Pons (tissue), 1 donor: ENCODE measurements around the gene PRPF38B.
"Not testable (repeated sequence)": the region's sequence is repeated elsewhere in the genome, so short reads cannot be mapped to it uniquely, and the experiment has no call there.

Experiments used
- DNase-seq: peaks from one replicate; pipeline ENCODE4 v3.0.0-alpha.2; 2016; ENCODE audit warnings: low spot score

PRPF38B gene

DNA sequence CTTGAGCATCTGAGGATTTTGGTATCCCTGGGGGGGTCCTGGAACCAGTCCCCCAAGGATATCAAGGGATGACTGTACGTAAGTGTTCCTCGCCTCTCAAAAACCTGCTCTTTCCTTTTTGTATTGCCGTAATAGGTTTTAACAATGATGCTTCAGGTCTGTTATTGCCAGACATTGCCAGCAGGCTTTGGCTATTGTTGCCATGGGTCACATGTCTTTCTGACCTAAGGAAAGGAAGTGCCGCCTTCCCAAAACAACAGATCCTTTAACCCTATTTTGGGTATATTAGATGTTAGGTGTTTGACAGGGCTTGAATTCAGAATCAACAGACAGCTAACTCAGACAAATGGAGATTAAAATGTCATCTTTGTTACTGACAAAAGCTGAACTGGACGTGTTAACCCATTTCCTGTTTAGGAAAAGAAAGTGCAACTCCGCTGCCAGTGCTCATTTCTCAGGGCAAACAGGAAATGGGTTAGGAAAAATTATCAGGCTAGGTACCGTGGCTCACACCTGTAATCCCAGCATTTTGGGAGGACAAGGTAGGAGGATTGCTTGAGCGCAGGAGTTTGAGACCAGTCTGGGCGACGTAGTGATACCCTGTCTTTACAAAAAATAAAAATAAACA lies 12.4 kb upstream of the PRPF38B start:
- no peak for DNase-seq

DNA sequence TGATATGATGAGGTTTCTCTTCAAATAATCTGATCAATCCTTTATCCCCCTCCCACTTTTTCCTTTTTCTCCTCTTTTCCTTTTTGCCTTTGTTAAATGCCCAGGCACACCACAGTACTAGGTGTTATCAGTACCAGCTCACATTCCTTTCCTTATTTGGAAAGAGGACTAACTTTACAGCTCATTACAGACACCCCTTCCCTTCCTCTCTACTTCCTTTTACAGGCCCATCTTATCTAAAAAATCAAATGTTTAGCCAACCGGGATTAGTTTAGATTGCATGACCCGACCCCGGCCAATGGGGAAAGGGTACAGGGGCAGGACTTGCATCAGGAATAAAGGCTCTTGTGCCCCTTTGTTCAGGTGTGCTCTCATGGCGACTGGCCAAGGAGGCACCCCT lies 10.4 kb upstream of the PRPF38B start:
- DNase-seq = not testable (repeated sequence)

DNA sequence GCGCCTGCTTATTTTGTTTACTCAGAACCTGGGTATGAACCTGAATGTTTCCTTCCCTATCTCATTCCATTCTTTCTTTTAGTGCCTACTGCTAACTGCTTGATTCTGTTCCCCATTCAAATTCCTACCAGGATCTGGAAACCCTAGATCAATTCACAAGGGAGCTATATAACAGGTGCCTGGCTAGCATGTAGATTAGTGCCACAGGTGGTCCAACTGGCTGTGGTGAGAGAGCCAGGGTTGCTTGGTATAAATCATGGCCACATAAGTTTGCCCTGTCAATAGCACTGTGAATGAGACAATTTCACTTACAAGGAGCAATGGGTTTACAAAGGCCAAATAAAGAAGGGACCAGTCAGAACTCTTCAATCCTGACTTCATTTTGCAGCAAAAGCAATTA lies 6.6 kb upstream of the PRPF38B start:
- no peak for DNase-seq

DNA sequence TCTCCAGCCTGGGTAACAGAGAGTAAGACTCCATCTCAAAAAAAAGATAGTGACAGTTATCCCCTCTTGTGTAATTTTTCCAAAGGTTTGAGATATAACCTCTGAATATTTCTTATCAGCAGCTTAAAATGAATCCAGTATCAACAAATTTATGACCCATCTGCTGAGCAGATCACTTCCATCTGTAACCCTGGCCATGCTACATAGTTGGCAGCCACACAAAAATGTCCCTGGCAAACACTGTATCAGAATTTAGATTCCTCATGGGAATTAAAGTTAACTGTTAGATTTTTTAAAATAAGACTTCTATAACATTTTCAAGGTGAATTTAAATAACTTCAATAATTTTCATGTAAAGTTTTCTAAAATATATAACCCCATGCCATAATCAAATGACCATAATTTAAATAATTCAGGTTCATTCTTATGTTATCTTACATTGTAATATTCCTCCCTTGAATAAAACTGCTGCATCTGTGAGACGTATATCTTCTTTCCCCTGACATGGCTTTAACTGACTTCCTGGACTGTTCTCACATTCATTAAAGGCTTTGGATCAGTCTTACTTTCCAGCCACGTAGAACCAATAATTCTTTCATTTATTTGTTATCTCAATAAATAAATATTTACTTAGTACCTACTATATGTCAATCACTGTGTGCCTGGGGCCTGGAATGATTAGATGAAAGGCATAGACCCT lies 5.3 kb upstream of the PRPF38B start:
- DNase-seq = no peak

DNA sequence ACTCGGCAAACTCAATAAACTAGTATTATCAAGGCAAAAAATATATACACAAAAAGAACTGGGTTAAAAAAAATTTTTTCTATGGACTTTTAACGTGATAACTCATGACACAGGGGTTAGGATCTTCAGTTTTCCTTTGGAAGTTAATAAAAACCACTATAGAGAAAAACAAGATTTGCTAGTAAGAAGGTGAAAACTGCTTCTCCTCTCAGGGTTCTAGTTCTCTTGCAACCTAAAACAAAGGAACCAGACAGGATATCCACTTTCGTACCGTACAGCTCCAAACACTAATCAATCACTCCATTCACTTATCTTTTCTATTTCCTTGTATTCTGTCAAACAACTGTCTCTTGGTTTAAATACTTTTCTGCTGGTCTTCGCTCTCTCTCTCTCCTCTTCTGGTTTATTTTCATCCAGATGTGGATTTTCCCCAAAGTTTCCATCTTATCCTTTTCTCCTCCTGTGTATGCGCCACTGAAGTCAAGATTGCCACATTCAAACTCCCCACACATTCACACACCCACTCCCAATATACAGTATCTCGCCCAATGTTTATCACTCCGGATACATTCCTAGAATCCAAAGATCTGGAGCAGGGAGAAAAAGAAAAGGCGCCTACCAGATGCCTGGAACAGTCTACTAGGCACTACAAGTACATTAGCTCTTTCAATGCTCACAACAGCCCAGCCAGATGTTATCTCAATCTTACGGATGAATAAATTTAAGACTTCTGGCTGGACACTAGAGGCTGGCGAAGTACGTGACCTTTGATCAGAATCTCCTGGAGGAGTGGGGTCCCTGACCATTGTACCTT lies 775 bp upstream of the PRPF38B start:
- no peak for DNase-seq

DNA sequence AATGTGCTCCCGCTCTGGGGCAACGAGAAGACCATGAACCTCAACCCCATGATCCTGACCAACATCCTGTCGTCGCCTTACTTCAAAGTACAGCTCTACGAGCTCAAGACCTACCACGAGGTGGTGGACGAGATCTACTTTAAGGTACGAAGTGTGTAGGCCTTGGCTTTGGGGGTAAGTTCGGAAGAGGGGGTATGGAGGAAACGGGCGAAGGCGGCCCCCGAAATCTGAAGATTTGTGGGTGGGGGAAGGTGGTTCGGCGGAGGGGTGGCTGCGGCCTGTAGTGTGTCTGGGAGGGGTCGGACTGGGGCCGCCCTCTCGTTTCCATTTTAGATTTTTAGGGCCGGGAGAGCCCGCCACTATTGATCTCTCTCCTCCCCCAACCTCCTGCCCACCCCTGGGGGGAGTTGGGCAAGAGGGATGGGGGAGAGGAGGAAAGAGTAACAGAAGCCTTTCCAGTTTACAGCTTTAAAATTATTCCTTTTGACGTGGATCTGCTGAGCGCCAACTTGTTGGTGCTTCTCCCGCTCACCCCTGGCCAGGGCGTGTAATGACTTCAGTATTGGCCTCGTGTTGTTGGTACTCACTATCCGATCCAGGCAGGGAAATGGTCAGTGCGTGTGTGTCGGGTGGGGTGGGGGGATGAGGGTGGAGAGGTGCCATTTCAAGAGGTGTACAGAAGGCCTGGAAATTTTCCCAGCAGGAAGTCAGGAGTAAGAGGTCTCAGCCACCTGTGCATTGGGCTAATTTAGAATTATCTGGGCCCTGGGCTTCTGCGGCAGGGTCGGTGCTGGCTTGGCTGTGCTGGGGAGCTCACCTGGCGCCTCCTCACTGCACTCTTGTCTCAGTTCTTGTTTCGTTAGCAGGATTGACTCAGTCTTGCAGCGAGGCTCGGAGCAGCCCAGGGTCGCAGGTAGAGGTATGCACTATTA lies 880 bp downstream of the PRPF38B start:
- peak; percentile 82 for DNase-seq

DNA sequence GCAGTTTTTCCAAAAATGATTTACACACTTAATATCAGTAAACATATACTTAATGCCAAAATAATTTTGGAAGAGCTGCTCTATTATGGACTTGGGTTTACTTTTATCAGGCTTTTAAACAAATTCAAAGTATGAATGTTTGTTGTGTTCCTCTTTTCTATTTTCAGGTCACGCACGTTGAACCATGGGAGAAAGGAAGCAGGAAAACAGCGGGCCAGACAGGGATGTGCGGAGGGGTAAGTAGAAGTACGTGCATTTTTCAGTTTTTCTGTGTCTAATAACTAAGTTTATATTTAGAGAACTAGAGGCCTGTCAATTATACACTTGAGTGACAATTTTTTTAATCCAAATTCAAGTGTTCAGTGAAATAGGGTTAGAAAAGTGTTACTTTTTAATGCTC lies 3.4 kb downstream of the PRPF38B start:
- peak; percentile 57 for DNase-seq

DNA sequence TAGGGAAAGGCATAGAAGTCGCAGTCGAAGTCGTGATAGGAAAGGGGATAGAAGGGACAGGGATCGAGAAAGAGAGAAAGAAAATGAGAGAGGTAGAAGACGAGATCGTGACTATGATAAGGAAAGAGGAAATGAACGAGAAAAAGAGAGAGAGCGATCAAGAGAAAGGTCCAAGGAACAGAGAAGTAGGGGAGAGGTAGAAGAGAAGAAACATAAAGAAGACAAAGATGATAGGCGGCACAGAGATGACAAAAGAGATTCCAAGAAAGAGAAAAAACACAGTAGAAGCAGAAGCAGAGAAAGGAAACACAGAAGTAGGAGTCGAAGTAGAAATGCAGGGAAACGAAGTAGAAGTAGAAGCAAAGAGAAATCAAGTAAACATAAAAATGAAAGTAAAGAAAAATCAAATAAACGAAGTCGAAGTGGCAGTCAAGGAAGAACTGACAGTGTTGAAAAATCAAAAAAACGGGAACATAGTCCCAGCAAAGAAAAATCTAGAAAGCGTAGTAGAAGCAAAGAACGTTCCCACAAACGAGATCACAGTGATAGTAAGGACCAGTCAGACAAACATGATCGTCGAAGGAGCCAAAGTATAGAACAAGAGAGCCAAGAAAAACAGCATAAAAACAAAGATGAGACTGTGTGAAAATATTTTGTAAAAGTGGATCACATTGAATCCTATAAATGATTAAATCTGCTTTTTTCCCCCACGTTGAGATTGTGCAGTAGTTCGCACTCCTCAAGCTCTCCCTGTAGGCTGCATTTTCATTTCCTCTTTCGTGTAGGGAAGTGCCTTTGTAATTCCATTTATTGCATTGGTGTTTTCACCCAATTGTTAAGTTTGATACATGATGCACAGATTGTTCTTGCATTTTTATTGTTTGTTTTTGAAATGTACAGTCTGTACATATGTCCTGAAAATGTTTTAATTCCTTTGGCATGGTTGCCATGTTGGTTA lies 7.5 kb downstream of the PRPF38B start:
- no peak for DNase-seq

DNA sequence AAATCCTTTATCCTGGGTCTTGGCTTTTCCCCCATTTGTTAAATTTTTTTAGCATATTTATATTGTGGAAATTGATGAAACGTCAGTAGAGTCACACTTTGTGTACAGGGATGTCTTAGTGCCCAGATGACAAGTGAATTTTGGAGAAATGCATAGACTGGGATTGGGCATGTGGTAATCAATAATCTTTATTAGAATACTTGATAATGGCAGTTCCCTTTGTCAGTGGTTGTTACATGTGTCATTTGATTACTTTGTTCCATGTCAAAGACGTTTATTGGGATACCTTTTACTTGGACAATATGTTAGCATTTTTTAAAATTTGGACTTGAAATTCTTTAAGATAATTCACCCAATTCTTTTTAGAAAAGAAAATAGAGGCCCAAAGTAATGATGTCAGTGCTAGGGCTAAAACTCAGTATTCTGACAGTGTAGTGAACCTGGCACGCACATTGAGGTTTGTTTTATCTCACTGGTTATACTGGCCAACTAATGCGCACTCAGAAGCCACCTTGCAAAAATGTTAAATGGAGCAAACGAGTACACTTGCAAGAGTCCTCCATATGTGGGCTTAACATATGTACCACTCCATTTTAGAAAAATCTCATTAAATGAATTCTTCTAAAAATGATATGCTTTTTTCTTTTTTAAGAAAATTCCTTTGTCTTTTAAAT lies 9.2 kb downstream of the PRPF38B start:
- DNase-seq = no peak

DNA sequence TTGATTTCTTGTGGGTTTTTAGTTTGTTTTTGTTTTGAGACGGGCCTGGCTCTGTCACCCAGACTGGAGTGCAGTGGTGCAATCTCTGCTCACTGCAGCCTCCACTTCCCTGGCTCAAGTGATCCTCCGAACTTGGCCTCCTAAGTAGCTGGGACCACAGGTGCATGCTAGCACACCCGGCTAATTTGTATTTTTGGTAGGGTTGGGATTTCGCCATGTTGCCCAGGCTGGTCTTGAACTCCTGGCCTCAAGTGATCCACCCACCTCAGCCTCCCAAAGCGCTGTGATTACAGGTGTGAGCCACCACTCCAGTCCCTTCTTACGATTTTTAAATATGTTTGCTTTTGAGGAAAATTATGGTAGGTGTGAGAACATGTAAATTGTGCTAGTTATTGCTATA lies 10.0 kb downstream of the PRPF38B start:
- not testable (repeated sequence) for DNase-seq

DNA sequence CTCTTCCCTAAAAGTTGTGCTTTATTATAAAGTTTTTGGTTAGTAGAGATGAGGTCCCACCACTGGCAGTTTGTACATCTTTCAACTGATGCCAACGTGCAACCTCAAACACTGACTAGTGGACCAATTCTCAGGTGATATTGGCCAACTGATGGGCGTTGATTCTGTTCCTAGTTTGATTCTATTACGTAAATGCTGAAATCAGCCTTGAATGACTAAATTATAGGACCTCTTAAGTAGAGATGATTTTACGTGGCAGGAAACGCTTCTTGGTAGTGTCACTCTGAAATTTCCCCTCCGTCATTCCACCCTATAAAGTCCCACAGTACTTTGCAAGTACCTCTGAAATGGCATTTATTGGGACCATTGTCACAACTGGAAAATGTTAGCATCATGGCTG lies 11.8 kb downstream of the PRPF38B start:
- DNase-seq = no peak

DNA sequence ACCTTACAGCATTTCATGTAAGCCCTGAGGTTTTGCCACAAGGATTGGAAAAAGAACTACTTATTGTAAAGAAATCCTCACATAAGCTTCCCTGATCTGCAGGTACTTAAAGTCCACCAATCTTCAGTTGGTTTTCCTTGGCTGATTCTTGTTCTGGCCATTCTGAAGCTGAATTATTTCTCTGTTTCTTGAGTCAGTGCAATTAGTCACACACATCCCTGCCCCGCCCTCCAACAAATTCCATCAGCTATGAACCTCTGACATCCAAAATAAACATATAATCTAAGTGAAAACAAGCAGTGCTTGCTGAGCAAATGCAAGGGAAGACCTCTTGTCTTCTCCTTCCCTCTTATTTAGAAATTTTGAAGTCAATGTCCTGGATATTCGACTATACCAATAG lies 12.4 kb downstream of the PRPF38B start:
- no peak for DNase-seq

DNA sequence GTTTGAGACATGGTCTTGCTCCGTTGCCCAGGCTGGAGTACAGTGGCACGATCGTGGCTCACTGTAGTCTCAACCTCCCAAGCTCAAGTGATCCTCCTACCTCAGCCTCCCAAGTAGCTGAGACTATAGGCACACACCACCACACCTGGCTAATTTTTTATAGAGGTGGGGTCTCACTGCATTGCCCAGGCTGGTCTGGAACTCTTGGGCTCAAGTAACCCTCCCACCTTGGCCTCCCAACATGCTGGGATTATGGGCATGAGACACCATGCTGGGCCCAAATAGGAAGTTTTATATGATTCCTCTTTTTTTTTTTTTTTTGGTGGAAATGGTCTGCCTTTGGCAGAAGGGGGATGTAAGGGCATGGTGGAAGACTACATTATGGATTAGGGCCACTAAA lies 14.5 kb downstream of the PRPF38B start:
- no peak for DNase-seq

DNA sequence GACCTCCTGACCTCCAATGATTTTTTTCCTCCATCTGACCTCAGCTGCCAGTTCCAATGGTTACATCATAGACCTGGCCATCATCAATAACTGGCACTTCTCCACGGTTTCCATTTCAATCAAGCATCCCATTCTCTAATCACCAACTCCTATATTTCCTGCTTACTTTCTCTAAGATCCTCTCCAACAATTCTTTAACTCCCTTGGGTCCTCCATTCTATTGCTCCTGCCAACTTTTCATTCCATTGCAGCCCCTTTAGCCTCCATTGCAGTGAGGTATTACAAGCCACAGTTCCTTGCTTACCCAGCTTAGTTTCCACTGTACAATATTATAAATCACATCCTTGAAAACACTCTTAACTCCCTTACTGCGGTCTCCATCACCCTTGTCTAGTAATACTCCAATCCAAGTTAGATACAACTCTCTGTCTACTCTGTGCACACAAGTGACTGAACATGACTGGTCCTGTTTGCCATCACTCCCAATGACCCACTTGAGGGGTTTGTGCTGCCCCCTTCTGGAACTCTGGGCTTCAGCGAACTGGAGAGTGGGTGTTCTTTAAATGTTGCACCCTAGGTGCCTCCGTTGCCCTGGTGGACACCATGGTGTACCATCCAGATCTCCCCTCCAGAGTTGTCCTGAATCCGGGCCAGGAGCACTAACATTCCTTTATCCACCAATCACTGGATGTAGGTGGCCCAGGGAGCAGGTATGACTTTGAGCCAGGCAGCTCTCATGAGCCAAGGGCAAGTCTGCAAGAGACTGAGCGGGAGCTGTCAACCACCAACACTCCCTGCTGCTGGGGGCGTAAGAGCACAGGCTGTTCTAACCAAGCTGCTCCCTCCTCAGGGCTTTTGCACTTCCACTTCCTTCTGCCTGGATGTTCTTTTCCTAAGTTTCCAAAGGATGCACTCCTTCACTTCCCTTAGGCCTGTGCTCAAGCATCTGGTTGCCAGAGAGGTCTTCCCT lies 16.9 kb downstream of the PRPF38B start:
- no peak for DNase-seq

DNA sequence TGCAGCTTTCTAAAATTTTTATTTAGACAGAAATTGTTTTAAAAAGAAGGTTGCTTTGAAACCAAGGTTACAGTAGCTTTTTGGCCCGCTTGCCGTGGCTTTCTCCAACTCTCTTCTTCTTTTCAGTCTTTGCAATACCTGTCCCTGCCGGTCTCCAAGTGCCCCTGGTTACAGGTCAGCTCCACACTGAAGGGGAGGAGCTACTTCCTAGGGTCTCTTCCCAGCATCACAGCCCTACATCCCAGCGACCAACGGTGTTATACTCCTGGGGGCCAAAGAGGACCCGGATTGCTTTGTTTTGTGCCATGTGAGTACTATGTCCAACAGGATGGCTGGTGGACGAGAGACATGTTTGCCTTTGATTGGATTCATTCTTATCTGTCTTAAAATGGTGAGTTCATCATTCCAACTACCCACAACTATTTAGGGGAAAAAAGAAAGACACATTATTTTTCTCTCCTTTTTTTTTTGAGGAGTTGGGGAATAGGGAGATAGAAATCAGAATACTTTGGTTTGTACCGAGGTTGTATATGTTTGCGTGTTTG lies 20.6 kb downstream of the PRPF38B start, which contains the start of gene FNDC7:
FNDC7 (plus strand) TSS at position 303 of the 545 bp plus-strand sequence; CDS start at position 329, 26 bp downstream.
- DNase-seq = no peak

DNA sequence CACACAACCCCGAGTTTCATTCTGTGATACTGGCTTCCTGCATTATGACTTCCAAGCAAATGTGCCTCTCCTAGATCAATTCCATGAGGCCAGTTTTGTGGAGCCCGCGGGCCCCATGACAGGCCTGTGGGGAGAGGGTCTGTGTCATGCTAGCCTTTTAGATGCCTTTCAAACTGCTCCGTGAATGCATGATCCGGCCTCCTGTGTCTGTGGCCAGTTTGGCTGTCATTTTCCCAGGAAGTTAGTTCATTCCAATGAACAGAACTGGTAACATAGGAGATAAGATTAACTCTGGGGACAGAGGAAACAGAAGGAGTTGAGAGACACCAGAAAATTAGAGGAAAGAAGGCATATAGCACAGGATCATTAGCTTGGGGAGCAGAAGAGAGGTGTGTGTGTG lies 23.8 kb downstream of the PRPF38B start:
- no peak for DNase-seq

DNA sequence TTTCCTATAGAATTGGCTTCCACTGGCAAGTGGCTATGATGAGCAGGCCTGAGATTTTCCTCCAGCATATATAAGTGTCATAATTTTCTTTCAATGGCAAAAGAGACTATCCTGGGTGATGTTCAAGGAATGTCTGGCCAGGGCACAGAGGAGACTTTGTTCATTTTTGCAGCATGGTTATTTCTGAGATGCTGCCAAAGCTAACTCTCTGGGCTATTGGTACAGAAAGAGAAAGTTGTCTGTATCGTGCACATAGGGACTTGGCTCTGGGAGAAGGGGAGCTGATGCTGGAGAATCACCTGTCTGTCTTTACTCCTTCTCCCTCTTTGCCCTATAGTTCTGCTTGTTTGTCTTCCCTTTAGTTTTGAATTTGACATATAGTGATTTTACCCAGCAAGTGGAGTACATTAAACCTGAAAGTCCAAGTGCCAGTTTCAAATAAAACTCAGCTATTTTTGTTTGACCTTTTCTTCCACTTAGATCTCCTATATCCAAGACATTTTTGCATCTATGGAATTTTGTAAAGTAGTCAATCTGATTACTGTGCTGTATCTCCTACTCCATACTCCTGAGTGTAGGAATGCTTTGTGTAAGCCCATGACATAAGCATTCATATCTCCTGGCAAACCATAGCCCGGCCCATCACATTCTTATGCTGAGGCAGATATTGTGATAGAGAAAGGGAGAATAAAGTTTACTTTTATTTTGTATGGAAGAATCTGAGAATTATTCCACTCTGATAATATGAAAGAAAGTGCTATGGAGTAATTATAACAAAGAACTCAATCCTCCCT lies 24.5 kb downstream of the PRPF38B start:
- DNase-seq = peak; percentile 75
